Activated CD4-positive, alpha-beta T cell treated with anti-CD3 and anti-CD28 coated beads for 4 hours (primary cell): Measurements from ENCODE around the gene COL16A1.

ENCODE experiments used
- DNase-seq, 2 donors: peaks; one replicate each; pipeline ENCODE4 v3.0.0-alpha.2; 2020

The COL16A1 gene

DNA sequence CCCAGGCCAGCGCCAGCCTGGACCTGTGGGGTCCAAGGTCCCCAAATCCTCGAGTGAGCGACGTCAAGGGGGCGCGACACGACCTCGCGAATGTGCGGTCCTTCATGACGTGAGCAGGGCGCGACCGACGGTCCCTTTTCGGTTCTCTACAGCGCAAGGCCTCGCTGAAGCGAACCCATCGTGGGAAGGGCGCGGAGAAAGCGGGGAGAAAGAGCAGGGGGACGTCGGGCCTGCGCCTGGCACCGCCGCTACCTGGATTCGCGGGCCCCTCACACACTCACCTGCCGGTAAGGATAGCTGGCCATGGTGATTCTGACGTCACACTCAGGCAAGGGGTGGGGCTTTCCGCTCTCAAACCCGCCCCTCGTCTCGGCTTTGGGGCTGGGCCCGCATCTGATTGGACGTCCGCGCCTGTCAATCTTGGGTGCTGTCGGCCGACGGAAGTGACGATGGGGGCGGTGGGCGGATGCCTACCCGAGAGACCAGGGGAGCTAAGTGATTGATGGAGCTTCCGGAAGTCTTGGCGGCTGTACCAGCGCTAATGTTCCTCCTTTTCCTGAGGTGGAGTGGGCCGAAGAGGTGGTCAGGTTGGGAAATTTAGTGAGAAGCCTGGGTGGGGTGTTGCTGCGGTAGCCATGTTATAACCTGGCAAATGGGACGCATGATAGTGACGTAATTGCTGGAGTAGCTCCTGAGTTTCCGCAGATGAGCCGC, 59.1 kb downstream of the COL16A1 start, which contains the start of gene PEF1:
Gene PEF1 (minus strand): TSS at position 317 of the 714 bp plus-strand sequence. CDS start 12 bp downstream, at position 305.
- peak; percentile 99 for DNase-seq

DNA sequence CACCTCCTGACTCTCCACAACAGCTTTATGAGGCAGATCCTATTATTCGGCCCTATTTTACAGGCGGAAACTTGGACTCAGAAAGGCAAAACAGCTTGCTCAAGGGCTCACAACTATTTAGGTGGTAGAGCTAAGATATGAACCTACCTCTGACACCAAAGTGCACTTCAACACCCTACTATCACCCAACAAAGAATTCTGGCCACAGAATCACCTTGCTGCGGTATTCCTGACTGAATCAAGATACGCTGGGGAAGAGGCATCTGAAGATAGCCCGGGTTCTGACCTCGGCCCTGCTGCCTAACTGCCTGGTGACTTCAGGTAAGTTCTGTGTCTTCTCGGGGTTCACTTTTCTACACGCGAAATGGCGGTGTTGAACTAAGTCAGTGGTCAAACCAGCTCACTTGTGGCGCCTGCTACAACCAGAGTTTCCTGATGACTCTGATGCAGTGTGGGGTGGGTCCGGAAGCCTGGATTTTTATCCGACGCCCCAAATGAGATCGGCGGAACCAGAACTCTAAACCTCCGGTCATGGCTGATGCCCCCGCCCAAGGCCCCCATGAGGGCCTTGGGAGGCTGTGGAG, 59.7 kb downstream of the COL16A1 start:
- no peak for DNase-seq

DNA sequence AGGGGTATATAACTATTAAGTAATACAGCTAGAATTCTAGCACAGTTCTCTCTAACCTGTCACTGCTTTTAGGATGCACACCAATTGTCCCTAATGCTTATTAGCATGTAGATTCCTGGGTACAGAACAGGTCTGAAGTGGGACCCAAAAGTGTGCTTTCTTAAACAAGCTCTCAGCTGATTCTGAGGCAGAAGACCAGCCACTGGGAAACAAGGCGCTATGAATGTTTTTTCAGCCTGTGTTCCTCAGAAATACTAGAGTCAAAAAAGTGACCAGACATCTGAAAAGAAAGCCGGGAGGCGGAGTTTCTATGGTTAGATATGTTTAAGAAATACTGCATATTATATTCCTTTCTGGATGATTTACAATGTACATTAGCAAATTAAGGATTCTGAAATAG, 60.9 kb downstream of the COL16A1 start:
- no peak for DNase-seq

DNA sequence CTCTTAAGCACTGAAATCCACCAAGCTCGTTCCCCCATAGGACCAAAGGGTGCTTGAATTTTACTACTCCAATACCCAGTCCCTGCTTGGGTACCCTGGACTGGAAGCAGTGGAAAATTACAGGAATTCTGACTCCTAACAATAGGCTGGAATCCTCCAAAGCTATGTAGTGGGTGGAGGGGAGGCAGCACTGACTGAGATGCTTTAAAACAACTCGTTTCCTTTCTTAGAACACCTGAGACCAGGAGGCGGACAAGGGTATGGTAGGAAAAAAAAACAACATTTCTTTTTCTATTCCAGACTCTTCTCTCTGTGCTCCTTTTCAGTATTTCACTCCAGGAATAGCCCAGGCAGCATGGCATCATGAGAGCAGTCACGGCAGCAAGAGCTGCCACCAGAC, 61.5 kb downstream of the COL16A1 start:
- no peak for DNase-seq

DNA sequence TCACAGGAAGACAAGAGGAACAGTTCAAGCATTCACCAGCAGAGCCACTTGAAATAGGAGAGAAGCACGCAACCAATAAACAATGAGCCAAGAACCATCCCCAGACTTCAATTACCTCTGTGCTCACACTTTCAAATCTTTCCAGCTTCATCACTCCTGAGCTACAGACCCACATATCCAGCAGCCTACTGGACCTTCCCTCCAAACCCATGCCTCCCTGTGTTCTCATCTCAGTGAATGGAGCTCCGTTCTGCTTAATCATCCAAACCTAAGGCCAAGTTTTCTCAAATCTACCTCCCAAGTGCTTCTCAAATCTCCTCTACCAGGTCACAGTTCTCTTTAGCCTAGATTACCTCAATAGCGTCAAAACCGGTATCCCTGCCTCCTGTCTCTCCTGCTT, 62.9 kb downstream of the COL16A1 start:
- no peak for DNase-seq

DNA sequence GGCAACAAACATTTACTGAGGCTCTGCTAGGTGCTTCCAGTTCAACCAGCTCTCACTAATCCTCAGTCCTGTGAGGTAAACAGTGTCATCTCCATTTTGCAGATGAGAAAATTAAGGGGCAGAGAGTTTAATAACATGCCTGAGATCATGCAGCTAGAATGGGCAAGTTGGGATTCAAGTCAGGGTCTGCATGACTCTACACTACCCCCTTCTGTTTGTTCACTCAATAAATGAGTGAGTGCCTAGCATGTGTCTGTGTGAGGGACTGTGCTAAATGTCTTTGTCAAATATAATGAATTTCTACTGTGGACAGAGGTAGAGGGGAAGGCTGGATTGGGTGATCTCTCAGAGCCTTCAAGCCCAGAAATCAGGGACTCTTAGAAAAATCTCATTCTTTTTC, 63.6 kb downstream of the COL16A1 start:
- DNase-seq: no peak

DNA sequence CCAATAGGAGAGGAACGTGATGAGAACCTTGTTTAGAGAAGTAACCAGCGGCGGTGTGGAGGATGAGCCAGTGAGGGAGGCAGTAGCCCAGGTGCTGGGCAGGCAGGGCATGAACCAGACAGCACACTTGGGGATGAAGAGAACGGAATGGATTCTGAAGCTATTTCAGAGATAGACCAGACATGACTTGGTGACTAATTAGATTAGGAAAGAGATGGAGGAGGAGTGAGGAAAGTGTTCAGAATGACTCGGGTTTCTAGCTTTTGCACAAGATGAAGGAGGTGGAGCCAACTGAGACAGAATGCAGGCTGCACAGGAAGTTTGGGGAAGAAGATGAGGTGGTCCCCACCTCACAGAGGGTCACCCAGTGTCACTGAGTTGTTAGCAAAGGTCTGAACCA, 64.3 kb downstream of the COL16A1 start:
- no peak for DNase-seq

DNA sequence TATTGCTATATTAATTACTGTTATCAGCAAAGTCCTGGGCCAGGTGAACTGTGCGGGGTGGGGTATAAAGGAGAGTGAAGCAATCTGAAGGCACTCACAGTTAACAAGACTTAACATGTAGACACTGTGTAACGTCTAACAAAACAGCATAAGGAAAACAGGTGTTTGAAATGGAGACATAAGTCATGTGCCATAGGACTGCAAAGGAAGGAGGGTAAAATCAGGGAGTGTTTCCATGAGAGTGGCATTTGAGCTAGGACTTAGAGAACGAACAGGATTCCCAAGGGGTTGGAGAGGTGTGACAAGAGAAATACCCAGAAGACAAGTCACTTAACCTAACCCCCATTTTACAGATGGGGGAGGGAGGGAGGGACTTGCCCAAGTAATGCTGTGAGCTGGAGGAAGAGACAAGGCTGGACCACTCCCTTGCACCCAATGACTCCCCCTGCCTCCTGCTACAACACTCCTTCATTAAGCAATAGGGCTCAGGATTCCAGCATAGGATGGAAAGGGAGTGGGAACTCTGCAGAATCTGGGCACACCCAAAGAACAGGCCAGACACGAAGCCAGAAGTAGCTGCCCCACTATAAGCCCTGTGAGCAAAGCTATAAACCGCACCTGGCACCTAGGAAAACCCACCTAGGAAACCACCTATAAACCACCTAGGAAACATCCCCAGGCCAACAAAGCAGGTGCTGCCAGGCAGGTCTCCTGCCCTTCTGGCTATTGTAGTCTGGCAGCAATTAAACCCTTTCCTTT, 65.7 kb downstream of the COL16A1 start:
- DNase-seq: no peak

DNA sequence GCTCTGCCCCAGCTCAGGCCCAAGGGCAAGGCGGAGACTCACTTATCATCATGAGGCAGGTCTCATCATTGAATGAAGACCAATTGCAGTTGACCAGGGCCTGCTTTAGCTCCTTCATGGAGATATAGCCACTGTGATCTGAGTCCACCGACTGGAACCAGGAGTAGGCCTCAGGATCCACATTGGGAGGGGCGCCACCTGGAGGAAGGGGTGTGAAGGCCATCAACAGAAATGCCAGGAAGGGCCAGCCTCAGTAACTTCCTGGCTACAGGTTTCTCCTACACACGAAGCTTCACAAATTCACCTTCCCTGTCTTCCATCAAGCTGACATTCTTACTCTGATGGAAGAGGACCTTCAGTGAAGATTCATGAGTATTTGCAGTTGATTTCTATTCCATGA, 70.7 kb downstream of the COL16A1 start:
- DNase-seq: no peak

DNA sequence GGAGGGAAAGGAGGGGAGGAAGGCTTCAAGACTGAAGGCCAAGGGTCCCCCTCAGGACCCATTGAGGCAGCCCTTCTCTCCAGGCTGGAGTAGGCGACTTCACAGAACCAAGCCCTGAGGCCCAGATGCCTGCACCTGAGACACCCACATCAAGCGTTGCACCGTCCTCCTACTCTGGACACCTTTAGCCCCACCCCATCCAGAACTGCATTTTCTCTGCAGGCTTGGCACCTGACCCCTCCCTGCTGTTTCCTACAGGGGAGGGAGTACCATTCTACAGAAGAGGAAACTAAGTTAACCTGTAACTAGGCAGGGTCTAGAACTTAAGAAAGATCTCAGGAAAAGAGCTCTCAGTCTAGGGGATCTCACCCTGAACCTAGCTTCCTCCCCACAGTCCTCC, 71.2 kb downstream of the COL16A1 start:
- DNase-seq: no peak

DNA sequence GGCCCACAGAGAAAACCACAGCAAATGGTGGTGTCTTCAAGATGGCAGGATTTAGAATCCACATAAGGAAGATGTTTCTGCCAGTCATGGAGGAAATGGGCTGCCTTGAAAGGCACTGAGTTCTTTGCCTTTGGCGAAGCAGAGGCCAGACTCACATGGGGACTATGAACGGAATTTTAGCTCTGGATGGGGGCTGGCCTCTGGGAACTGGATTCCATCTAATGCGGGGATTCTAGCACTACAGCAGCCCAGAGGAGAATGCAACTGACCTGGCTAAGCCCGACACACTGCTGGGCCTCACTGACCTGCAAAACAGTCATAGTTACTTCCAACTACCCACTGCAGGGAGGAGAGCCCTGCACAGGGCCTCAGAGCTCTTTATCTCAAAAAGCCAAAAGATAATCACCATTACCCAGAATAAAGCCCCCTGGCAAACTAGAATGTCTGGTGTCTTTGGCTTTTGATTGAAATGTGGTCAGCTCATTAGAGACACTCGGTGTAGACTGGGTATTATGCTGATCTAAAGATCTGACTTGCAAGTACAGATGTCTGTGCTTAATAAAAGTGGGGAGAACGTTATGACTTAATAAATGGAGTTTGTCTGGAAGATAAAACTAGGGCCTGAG, 74.8 kb downstream of the COL16A1 start:
- DNase-seq: no peak

DNA sequence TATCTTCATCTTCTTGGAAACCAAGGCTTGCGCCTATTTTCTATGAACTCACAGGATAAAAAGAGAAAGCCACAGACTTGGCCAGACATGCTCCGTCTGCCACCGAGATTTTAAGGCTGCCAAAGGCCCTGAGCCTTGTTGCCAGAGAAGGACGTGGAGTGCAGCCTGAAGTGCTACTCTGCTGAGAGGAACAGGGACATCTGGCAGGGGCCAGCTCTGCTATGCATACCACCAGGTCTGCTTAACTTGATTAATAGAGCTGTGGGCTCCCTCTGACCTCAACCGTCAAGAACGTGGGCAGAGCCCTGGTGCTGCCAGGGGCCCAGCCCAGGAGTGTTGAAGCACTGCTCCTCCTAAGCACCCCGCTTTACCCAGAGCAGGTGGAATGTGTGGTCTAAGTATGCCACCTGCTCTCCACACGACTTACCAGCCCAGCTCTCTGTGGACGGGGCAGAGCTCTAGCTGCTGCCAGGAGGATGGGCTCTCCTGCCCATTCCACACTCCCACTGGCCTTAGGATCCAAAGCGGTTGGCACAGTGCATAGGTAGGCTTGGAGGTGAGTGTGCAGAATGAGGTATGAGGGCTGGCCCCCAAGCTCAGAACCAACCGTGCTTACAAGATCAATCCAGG, 75.8 kb downstream of the COL16A1 start:
- no peak for DNase-seq

DNA sequence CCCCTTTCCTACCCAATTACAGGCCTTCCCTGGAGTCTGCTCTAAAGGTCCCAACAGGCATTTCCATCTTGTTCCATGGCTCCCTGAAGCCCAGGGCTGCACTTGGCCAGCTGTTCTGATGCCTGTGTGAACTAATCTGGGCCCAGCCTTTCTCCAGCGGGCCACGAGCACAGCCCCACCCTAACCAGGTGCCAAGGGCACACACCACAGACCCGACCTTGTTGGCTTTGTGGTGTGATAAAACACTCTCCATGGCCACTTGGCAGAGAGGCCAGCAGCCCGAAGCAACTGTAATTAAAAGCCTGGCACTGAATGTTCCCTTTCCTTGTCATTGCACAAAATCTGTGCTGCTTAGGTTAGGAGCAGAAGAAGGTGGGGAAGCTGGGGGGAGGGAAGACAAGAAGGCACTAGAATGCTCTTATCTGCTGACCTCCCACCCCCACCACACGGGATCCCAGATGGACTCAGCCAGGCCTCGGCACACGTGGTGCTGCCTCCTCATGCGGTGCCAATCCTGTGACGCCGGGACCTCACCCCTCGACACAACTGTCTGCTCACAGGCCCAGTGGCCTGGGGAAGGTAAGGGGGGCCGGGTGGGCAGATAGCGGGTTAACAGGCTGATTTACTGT, 76.4 kb downstream of the COL16A1 start:
- no peak for DNase-seq

DNA sequence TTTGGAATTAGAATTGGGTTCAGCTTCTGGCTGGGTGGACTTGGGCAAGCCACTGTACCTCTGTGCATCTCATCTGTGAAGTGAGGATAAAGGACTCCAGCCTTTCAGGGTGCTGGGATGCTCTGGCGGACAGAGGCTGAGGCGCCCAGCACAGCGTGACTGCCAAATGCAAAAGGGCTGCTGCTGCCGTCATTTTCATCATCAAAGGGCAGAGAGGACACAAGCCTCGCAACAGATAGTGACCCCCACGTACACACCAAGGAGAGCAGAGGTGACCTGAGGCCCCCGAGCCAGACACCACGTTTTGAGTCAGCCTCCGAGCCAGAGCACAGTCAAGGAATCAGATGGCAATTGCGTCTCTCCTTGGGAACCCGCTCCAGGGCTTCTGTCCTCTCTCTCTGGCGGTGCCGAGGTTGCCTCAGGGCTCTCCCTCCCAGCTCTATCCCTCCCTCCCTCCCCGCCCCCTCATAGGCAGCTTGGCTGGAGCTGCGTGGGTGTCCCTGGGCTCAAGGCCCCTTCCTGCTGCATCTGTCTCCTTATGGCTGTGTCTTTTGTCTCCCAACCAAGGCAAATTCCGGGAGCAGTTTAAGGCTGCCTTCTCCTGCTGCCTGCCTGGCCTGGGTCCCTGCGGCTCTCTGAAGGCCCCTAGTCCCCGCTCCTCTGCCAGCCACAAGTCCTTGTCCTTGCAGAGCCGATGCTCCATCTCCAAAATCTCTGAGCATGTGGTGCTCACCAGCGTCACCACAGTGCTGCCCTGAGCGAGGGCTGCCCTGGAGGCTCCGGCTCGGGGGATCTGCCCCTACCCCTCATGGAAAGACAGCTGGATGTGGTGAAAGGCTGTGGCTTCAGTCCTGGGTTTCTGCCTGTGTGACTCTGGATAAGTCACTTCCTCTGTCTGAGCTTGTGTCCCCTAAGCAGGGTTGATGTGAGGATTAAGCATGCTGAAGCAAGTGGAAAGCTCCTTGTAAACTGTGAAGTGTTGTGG, 77.3 kb downstream of the COL16A1 start:
- DNase-seq: no peak

DNA sequence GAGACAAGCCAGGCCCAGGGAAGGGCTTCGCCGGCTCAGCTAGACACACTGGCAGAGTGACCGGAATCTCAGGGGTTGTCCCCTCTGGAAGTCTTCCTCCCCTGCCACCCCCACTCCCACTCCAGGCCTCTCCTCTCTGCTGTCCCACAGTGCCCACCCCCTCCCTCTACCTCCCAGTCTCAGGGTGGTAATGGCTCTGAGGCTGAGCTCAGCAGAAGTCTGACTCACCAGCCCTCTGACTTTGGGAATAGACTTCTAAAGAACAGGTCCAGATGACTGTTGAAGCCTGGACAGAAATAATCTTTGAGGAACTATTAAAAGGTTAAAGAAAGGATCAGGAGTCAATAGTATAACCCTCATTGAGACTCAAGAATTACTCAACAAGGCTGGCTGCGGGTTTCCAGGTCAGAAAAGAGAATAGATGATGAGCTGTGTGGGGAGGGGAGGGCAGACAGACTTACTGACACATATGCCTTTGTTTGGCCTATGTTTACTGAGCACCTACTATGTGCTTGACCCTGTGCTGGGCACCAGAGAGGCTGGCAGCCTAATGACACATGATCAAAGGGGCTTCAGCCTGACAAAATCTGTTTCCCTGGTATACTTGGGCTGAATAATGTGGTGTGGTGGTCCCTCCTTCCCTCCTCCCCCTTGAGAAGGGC, 78.1 kb downstream of the COL16A1 start:
- DNase-seq: no peak

DNA sequence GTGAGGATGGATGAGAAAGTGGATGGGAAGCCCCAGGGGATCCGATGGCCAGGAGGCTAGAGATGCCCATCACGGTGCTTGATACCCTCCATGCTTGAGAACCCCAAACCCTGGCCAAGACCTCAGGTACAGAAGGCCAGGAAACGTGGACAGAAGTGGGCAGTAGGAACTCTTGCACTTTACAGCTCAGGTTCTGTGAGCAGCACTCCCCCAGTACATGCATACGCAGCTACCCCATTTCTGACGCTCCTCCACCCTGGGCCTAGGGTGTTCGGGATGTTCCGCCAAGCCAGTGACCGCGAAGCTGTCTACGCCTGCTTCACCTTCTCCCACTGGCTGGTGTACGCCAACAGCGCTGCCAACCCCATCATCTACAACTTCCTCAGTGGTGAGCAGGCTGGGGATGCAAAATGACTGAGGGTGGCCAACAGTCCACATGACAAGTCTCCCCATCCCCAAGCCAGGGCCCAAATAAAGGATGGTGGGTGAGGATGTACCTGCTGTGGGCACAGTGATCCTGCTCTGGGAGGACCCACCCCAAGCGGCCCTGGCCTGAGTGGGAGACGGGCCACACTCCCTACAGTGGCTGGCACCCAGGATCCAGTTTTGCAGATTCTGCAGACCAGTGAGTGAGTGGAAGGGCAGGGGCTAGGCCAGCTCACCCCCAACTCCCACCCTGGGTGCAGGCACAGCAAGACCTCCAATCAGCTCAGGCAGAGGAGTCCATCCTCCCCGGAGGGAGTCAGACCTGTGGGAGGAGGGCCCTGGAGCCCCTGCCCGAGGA, 78.9 kb downstream of the COL16A1 start:
- no peak for DNase-seq

DNA sequence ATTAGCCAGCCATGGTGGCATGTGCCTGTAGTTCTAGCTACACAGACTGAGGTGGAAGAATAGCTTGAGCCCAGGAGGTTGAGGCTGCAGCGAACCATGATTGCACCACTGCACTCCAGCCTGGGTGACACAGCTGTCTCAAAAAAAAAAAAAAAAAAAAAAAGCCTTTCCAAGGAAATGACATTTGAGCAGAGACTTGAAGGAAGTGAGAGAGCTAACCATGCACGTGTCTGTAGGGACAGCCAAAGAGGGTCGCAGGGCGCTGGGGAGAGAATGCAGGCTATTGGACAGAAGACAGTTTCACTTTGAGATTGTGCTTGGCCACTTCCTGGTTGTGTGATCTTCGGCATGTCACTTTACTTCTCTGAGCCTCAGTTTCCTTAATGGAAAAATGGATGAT, 79.5 kb downstream of the COL16A1 start:
- no peak for DNase-seq

DNA sequence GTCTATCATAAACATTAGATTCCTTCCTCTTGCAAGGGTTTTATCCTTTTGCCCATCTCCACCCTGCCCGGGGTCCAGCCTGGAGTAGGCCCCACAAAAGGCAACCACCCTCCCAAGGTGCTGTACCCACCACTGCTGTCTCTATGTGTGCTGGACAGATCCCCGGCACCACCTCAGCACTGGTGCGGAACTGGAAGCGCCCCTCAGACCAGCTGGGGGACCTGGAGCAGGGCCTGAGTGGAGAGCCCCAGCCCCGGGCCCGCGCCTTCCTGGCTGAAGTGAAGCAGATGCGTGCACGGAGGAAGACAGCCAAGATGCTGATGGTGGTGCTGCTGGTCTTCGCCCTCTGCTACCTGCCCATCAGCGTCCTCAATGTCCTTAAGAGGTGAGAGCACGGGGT, 80.5 kb downstream of the COL16A1 start:
- no peak for DNase-seq

DNA sequence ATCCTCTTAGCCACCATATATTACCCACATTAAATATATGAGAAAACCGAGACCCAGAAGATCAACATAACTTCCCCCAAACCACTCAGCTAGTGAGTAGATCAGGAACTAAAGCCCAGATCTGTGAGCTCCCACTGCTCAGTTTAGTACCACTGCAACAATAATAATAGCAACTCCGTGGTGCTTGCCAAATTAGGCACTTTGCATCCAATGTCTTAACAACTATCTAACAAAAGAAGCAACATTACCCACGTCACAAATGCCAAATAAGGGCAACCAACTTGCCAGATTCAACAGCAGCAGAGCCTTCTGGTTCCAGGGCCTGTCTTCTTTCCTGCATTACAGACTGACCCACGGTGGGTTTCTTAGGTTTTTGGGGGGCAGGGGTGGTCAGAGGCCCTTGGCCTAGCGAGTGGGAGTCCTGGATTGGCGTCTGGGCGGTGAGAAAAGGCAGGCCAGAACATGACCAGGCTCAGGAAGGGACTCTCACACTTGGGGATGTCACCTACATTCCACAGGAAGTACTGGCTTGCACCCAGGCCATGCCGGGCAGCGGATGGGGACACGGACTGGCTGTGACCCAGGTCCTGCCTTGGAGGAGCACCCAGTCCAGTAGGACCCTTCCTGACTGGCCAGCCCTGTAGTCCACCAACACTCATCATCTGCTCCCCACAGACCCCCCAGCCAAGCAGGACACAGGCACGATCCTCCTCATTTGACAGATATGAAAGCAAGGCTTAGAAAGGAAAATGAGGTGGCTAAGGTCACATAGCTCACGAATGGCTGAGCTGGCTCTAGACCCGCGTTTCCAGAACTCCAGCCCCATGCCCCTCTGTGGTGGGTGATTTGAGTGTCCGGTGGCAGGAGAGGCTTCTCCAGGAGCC, 81.7 kb downstream of the COL16A1 start:
- DNase-seq: no peak
